Sigmoid colon (tissue), 7 donors: ENCODE results near the gene UNC80. TPM values are rescaled to one million over a fixed set of nuclear protein-coding genes. Genes with fewer than 3 reads are reported as not detected.

Source experiments
- DNase-seq: peaks from one replicate; pipeline ENCODE4 v3.0.0-alpha.2; 2019
- H3K27ac ChIP-seq, 4 donors: fragments of 200-600 bp; sonication (generic); one replicate each; pipeline ENCODE4 v1.5.1; 2016 to 2019; ENCODE audit warnings: mild to moderate bottlenecking in 1 of 4
- H3K27me3 ChIP-seq, 3 donors: fragments of 200-600 bp; sonication (generic); one replicate each; pipeline ENCODE4 v1.5.1; 2019; ENCODE audit warnings: mild to moderate bottlenecking in 1 of 3
- H3K36me3 ChIP-seq, 4 donors: fragments of 200-600 bp; sonication (generic); one replicate each; pipeline ENCODE4 v1.5.1; 2016 to 2019
- H3K4me1 ChIP-seq, 4 donors: fragments of 200-600 bp; sonication (generic); one replicate each; pipeline ENCODE4 v1.5.1; 2017 to 2019
- H3K4me3 ChIP-seq, 4 donors: fragments of 200-600 bp; sonication (generic); one replicate each; pipeline ENCODE4 v1.5.1; 2017 to 2019; ENCODE audit warnings: mild to moderate bottlenecking in 2 of 4, moderate library complexity in 1 of 4
- H3K9me3 ChIP-seq, 4 donors: fragments of 200-600 bp in 3 of 4; sonication (generic) in 3 of 4; one replicate each; pipeline versions ENCODE4 v1.5.1 to v1.6.1; 2013 to 2019
- CTCF ChIP-seq, 4 experiments: fragments of 450-650 bp in 3 of 4; fragments of 200-600 bp in 1 of 4; IDR thresholded peaks; one replicate each; pipeline ENCODE4 v1.5.1; 2016 to 2019; ENCODE audit warnings: antibody characterized with exemption in 4 of 4, mild to moderate bottlenecking in 3 of 4, moderate library complexity in 2 of 4
- EP300 ChIP-seq, 4 donors: sonication (generic); formaldehyde crosslinking; IDR thresholded peaks; one replicate each; pipeline ENCODE4 v1.6.1; 2017; ENCODE audit warnings: antibody characterized with exemption in 4 of 4
- POLR2A ChIP-seq, 2 donors: fragments of 450-650 bp; IDR thresholded peaks; one replicate each; pipeline ENCODE4 v1.6.1; 2016; ENCODE audit warnings: antibody characterized with exemption in 2 of 2, mild to moderate bottlenecking in 2 of 2, moderate library complexity in 2 of 2
- POLR2AphosphoS5 ChIP-seq, 4 donors: sonication (generic); formaldehyde crosslinking; IDR thresholded peaks; one replicate each; pipeline ENCODE4 v1.6.1; 2017; ENCODE audit warnings: antibody characterized with exemption in 4 of 4
- WGBS, 2 donors: extraction: QIAGEN DNeasy Blood & Tissue Kit; methylation state at CpG; one replicate each; pipeline ENCODE4 v1.1.7; 2013; 5-methylcytosine and 5-hydroxymethylcytosine counted together
- intact Hi-C: fragments of 100-400 bp; cut with DNase I; formaldehyde crosslinking; loops from one replicate; pipeline ENCODE4 v1.15.1; 2023
- polyA plus RNA-seq, 3 donors: library from polyadenylated mRNA; stranded (reverse); fragments of 200-250 nt; gene quantifications; one replicate each; pipeline ENCODE4 v1.2.3, GENCODE V29; 2013
- total RNA-seq, 4 donors: library from RNA; depleted of rRNA; stranded (reverse); fragments of >200 nt; gene quantifications; one replicate each; pipeline ENCODE4 v1.1.0, GENCODE V29; 2016
- donor health status: healthy with polysubstance abuse.
- donor health status: Bipolar disorder and iron deficiency.
- donor health status: healthy.

UNC80 gene
- total RNA-seq, result 1 to 10 TPM in 2 of 4 donors, under 1 TPM in 2; 0.82 to 2.4 (median 1.3) TPM
- polyA plus RNA-seq, result under 1 TPM in 1 of 3 donors, not detected in 2; 0.26 TPM

- no peaks in the 10 kb centered on the region for H3K9me3 ChIP-seq
- H3K36me3 ChIP-seq, result no peaks in the 10 kb centered on the region
- H3K4me1 ChIP-seq, result peaks cover 0 to 11% (median 7%) of the 10 kb centered on the region in 4 donors
- peaks cover 0 to 38% (median 17%) of the 10 kb centered on the region in 3 donors for H3K27me3 ChIP-seq
- 4 to 13% methylated on average over 69 to 73 of the region's 73 CpGs for WGBS, 2 donors
- intact Hi-C loops, result no loop called here
- DNase-seq, result peak; percentile 64
- no peak within 1 kb of the TSS for H3K27ac ChIP-seq
- TF ChIP-seq POLR2A (IDR thresholded peaks at IDR 0.05) (no peak), POLR2AphosphoS5 (IDR thresholded peaks at IDR 0.05) (no peak), EP300 (IDR thresholded peaks at IDR 0.05) (no peak), CTCF (IDR thresholded peaks at IDR 0.05) (no peak)
- peak within 1 kb of the TSS in 3 of 4 donors; percentile 7 to 34 (median 27) for H3K4me3 ChIP-seq
Observed at GRCh38 chr2:209771474-209772289, at the start of gene UNC80. TSS of gene UNC80 (plus strand) at chr2:209771832. CDS start at chr2:209772073, 241 bp downstream.

- Histone ChIP-seq H3K27ac (no peak overlapping the region), H3K9me3 (no peaks in the 10 kb centered on the region), H3K27me3 (no peaks in the 10 kb centered on the region), H3K4me1 (no peaks in the 10 kb centered on the region), H3K36me3 (no peaks in the 10 kb centered on the region), H3K4me3 (no peak overlapping the region)
- WGBS, 2 donors, result 89 to 92% methylated on average over 2 of the region's 2 CpGs
- intact Hi-C loops, result no loop called here
- no peak for TF ChIP-seq POLR2AphosphoS5 (IDR thresholded peaks at IDR 0.05)
- DNase-seq, result no peak
Observed at GRCh38 chr2:209726311-209726710, 45.3 kb upstream of the UNC80 start.

- 46 to 76% methylated on average over 2 of the region's 2 CpGs for WGBS, 2 donors
- intact Hi-C loops, result no loop called here
- H3K27me3 ChIP-seq, result no peaks in the 10 kb centered on the region
- TF ChIP-seq EP300 (IDR thresholded peaks at IDR 0.05) (no peak), POLR2AphosphoS5 (IDR thresholded peaks at IDR 0.05) (no peak), CTCF (IDR thresholded peaks at IDR 0.05) (no peak), POLR2A (IDR thresholded peaks at IDR 0.05) (no peak)
- H3K27ac ChIP-seq, result no peak overlapping the region
- H3K4me1 ChIP-seq, result no peaks in the 10 kb centered on the region
- no peak overlapping the region for H3K4me3 ChIP-seq
- no peak for DNase-seq
- no peaks in the 10 kb centered on the region for H3K9me3 ChIP-seq
- H3K36me3 ChIP-seq, result no peaks in the 10 kb centered on the region
Observed at GRCh38 chr2:209727077-209727476, 44.6 kb upstream of the UNC80 start.

- no peaks in the 10 kb centered on the region for H3K36me3 ChIP-seq
- no peak overlapping the region for H3K4me3 ChIP-seq
- no peak overlapping the region for H3K27ac ChIP-seq
- TF ChIP-seq POLR2AphosphoS5 (IDR thresholded peaks at IDR 0.05) (no peak), CTCF (IDR thresholded peaks at IDR 0.05) (no peak), EP300 (IDR thresholded peaks at IDR 0.05) (no peak), POLR2A (IDR thresholded peaks at IDR 0.05) (no peak)
- DNase-seq, result no peak
- no peaks in the 10 kb centered on the region for H3K27me3 ChIP-seq
- 72 to 75% methylated on average over 3 of the region's 3 CpGs for WGBS, 2 donors
- H3K4me1 ChIP-seq, result no peaks in the 10 kb centered on the region
- no peaks in the 10 kb centered on the region for H3K9me3 ChIP-seq
- intact Hi-C loops, result no loop called here
Observed at GRCh38 chr2:209734805-209735204, 36.8 kb upstream of the UNC80 start.

GRCh38 chr2:209741953-209742352, 29.7 kb upstream of the UNC80 start:
- Histone ChIP-seq H3K27me3 (no peaks in the 10 kb centered on the region), H3K4me1 (no peaks in the 10 kb centered on the region), H3K27ac (no peak overlapping the region), H3K9me3 (no peaks in the 10 kb centered on the region), H3K36me3 (no peaks in the 10 kb centered on the region), H3K4me3 (no peak overlapping the region)
- intact Hi-C loops, result no loop called here
- no peak for DNase-seq
- TF ChIP-seq POLR2AphosphoS5 (IDR thresholded peaks at IDR 0.05), result no peak
- no peak for TF ChIP-seq POLR2A (IDR thresholded peaks at IDR 0.05)
- no peak for TF ChIP-seq CTCF (IDR thresholded peaks at IDR 0.05)
- TF ChIP-seq EP300 (IDR thresholded peaks at IDR 0.05), result no peak
- WGBS, 2 donors, result 39 to 68% methylated on average over 1 of the region's 1 CpG
